ENCODE results near the gene QRICH1.

Gene QRICH1

DNA sequence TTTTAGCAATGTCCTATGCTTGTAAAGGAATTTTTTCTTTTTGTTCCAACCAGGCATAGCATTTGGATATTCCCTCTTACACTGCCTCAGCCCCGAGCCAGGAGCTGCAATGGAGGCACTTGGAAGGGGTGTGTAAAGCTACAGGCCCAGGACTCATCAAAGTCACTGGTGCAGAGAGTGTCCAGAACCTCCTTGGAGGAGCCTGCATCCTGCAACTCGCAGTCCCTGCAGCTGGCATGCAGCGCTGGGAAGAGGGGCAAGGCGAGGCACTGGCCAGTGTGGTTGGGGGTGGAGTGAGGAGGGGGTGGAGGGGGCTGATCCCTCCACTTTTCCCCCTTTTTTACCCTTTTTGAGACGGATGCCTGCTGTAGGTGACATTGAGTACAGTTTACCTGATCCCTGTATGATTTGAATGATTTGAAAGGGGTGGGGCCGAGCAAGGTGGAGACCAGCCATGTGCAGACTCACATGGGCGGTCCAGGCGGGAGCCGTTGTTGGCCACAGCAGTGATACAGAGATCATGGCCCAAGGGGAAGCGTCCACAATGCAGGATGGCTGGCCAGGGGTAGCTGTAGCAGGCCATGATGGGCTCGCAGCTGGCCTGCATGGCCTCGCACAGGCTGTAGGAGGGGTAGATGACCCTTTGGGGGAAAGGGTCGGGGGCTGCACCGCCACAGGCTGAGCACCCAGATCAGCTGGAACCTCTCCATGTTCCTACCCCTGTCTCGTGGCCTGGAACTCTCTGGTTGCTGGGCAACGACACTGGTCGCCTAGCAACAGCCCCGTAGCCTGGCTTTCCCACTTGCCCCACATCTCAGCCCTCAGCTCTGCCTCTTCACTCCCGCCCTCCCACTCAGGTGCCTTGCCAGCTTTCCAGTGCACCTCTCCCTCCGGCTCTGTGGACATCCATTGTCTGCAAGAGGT is 95.9 kb downstream of the QRICH1 start:
- DNase-seq (ENCODE audit: low spot score) = peak; percentile 75

DNA sequence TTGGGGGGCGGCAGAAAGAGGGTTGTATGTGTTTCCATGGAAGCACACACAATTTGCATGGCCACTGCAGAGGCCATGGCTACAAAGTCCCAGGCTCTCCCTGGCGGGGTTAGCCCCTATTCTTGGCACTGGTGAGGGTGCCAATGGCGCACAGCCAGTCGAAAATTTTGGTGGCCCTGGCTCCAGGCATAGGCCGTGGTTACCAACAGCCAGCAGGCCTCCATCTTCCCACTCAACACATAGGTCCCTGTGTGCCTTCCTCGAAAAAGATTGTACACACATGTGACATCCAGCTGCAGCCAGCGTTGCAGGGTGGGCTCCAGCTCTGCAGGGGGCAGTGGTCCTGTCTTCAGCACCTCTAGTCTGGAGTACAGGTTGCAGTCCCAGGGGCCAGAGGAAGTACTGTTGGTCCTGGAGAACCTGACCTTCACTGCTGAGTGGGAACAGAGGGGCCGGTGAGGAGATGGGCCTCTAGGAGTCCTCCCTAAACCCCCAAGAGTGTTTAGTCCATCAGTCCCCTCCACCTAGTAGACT is 96.7 kb downstream of the QRICH1 start:
- no peak for DNase-seq (ENCODE audit: low spot score)

DNA sequence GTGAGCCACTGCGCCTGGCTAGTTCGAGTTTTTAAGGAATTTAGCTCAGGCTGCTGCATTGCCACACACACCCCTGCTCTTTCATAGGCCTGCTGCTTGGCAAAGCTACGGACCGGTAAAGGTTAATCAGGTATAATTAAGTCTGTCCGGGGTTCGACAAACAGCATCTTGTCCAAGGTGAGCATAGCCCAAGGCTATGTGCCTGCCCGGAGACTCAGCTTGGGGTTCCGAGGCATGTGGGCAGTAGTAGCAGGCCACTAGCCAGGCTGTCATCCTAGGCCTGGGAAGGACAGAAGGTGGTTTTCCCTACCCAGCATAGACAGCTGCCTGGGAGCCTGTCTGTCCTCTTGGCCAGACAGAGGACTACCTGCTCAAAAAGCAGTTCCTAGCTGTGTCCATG is 97.2 kb downstream of the QRICH1 start:
- no peak for DNase-seq (ENCODE audit: low spot score)

- DNase-seq (ENCODE audit: low spot score) = no peak
Observed at GRCh38 chr3:48993834-48994233, 100.0 kb downstream of the QRICH1 start.

DNA sequence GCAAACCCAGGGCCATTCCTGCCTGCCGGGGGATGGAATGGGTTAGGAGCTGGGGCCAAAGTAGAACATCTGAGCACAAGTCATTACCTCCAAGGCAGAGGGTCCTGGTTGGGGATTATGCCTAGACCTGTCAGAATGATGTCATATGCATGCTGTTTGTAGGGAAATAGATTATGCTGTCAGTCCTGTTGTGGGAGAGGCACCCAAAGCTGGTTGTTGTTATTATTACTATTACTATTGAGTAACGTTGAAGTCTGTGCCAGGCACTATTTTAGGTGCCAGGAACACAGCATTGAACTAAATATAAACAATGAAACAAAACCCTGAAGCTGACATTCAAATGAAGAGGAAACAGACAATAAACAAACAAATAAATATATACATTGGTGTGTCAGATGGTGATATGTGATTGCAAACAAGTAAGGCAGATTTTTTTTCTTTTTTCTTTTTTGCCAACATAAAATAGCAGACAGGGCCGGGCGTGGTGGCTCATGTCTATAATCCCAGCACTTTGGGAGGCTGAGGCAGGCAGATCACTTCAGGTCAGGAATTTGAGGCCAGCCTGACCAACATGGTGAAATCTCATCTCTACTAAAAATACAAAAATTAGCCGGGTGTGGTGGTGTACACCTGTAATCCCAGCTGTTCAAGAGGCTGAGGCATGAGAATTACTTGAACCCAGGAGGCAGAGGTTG is 101.9 kb downstream of the QRICH1 start:
- DNase-seq (ENCODE audit: low spot score) = no peak

GRCh38 chr3:48990636-48991469 is 103.0 kb downstream of the QRICH1 start:
- DNase-seq (ENCODE audit: low spot score) = peak; percentile 66

DNA sequence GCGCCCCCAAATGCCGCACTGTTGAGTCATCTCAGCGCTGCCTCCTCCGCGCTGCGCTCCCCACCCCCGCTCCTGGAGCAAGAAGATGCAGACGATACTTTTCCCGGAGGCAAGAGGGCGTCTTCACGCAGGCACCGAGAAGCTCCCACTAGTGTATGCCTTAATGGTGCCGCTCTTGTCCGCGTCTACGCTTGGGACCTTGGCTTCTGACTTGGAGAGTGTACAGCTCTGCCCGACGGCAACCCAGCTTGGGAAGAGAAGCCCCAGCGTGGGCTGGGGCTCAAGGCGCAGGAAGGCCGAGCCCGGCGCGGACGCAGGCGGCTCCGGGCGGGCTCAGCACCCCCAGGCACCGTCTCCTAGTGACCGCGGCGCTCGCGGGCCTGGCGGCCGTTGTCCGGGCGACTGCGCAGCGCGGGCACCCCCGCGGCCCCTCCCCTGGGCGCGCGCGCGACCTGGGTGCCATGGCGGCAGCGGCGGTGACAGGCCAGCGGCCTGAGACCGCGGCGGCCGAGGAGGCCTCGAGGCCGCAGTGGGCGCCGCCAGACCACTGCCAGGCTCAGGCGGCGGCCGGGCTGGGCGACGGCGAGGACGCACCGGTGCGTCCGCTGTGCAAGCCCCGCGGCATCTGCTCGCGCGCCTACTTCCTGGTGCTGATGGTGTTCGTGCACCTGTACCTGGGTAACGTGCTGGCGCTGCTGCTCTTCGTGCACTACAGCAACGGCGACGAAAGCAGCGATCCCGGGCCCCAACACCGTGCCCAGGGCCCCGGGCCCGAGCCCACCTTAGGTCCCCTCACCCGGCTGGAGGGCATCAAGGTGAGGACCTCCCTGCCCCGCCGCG is 103.9 kb downstream of the QRICH1 start, which contains the start of gene P4HTM:
TSS of gene P4HTM (plus strand) at position 446 of the 840 bp plus-strand sequence. CDS start at position 462, 16 bp downstream.
- DNase-seq (ENCODE audit: low spot score) = peak; percentile 83

DNA sequence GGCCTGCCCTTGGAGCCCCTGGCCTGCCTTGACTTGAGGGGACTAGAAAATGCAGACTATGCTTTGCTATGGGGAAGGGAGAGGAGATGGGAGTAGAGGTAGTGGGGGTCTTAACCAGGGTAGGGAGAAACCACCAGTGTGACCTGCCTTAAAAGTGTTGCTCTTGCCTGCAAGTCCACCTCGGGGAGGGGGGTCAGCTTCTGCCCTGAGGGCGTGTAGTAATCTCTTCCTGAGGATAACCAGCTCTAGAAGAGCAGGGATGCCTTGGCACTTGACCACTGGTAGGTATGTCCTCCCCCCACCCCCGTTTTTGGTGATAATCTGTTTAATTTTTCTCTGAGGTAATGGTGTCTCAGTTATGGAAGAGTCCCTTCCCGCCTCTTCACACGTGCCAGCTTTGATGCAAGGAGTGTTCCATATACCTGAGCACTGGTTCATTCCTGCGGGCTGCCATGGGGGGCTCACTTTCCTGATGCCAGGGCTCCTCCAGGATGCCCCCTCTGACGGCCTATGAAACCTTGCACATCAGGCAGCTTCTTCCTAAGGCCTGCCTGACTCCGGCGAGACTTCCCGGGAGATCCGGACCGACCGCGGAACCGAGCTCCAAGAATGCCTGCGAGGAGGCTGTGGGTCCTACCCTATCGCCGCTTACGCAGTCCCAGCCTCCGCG is 104.6 kb downstream of the QRICH1 start:
- no peak for DNase-seq (ENCODE audit: low spot score)

DNA sequence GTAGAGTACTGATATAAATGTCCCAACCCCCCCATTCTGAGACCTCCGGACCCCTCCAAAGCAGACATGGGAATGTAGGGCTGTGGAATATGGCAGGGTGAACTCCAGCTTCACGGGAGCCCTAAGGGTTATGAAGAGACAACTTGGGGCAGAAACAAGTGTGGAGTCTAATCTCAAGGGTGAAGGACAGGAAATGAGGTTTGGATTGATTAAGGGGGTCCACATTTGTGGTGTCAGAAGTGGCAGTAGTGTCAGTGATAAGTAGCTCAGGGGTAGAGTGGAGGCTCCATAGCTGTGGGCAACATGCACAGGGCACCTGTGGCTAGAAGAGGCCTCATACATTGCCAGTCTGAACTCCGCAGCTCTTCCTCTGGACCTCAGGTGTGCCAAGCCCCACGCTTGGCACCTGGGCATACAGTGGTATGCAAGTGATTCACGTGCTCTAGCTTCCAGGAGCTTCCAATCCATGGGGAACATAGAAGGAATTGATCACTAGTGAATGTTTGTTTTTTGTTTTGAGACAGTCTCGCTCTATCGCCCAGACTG is 108.0 kb downstream of the QRICH1 start:
- DNase-seq (ENCODE audit: low spot score) = no peak

DNA sequence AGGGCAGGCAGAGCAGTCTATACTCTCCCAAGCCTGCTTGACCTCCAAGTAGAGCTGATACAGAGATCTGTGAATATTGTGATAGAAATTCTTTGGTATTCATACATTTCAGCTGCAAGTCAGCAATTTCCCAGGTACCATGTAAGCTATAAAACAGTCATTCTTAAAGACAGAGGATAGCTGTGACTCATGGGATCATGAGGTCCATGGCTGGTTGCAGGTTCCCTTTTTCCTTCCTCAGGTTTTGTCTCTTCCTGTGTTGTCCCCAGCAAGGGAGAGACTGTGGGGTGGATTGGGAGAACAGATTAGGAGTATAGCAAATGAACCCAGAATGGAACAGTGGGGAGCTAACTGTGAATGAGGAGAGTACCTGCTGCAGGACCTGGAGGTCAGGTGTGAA is 109.2 kb downstream of the QRICH1 start:
- DNase-seq (ENCODE audit: low spot score) = no peak

- DNase-seq (ENCODE audit: low spot score) = no peak
Observed at GRCh38 chr3:48983096-48983495, 110.8 kb downstream of the QRICH1 start.

- no peak for DNase-seq (ENCODE audit: low spot score)
Observed at GRCh38 chr3:48982686-48983085, 111.2 kb downstream of the QRICH1 start.

DNA sequence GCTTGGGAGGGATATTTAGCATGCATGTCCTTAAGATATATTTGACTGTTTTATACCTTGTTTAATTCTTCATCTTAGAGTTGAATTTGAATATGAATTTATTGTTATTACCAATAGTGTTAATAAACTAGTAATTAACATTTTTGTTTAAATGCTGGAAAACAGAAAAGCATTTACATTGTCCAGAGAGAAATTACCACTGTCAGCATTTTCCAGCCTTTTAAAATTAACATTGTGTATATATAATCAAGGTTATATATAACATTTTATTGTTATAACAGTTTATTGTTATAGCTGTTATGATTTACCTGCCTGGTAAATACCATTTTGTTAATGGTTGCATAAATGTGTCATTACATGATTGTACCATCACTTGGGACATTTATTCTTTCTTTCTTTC is 111.9 kb downstream of the QRICH1 start:
- no peak for DNase-seq (ENCODE audit: low spot score)

- no peak for DNase-seq (ENCODE audit: low spot score)
Observed at GRCh38 chr3:48980295-48980694, 113.6 kb downstream of the QRICH1 start.

All from ecto neural progenitor cell (in vitro differentiated cells).